HUES64 (cell line): Measurements from ENCODE around the gene RGS14.

Source experiments
- H3K27ac ChIP-seq: 2 replicates; pipeline ENCODE4 v1.7.0; 2013; ENCODE audit warnings: low read depth, low read length, inconsistent platforms
- H3K27me3 ChIP-seq: 2 replicates; pipeline ENCODE4 v1.6.1; 2013; ENCODE audit warnings: mild to moderate bottlenecking, low read length; ENCODE audit not compliant: insufficient read depth
- H3K36me3 ChIP-seq: 2 replicates; pipeline ENCODE4 v1.6.1; 2013; ENCODE audit warnings: mild to moderate bottlenecking, low read length; ENCODE audit not compliant: insufficient read depth
- H3K4me1 ChIP-seq: 2 replicates; pipeline ENCODE4 v1.6.1; 2013; ENCODE audit warnings: mild to moderate bottlenecking, low read length, moderate library complexity; ENCODE audit not compliant: insufficient read depth
- H3K4me3 ChIP-seq: 2 replicates; pipeline ENCODE4 v1.5.1; 2013; ENCODE audit warnings: mild to moderate bottlenecking, low read length, moderate library complexity
- H3K9ac ChIP-seq: 2 replicates; pipeline ENCODE4 v1.6.1; 2013; ENCODE audit warnings: mild to moderate bottlenecking, low read depth, low read length
- H3K9me3 ChIP-seq: 2 replicates; pipeline ENCODE4 v1.6.1; 2013; ENCODE audit warnings: low read depth, low read length; ENCODE audit not compliant: insufficient read depth
- WGBS: fragments of 150-250, 120-280 bp; methylation state at CpG from one replicate; pipeline ENCODE4 v1.1.7; 2013; ENCODE audit warnings: missing lambda C conversion rate; 5-methylcytosine and 5-hydroxymethylcytosine counted together

Gene RGS14

DNA sequence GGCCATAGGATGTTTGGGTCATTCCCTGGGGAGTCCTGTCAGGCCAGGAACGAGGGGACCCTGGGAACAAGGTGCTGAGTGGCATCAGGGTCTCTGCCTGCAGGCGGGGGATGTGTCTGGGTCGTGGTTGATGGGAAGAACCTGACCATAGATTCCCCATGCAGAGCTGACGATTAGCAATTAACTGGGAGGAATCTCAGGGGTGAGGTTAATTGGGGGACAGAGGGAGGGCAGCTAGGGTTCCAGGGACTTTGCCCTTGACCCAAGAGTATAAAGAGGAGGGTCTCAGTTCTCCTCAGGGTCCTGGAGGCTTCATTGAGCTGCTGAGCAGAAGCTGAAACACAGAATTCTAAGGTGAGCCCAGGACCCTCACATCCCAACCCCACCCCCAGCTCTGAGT, 26.4 kb downstream of the RGS14 start, which contains the start of gene SLC34A1:
Gene SLC34A1, plus strand, starts transcription at position 301 of the 400 bp plus-strand sequence. CDS start 1,308 bp downstream, outside the sequence.
- WGBS: 79% methylated on average over 4 of the region's 4 CpGs
- no peaks in the 10 kb centered on the region for H3K9me3 ChIP-seq
- no peaks in the 10 kb centered on the region for H3K4me1 ChIP-seq
- no peaks in the 10 kb centered on the region for H3K36me3 ChIP-seq
- H3K27ac ChIP-seq: no peak within 1 kb of the TSS
- H3K27me3 ChIP-seq: peaks cover 8% of the 10 kb centered on the region; the same call in 1 of the 2 replicates
- no peak within 1 kb of the TSS for H3K4me3 ChIP-seq
- no peak within 1 kb of the TSS for H3K9ac ChIP-seq

DNA sequence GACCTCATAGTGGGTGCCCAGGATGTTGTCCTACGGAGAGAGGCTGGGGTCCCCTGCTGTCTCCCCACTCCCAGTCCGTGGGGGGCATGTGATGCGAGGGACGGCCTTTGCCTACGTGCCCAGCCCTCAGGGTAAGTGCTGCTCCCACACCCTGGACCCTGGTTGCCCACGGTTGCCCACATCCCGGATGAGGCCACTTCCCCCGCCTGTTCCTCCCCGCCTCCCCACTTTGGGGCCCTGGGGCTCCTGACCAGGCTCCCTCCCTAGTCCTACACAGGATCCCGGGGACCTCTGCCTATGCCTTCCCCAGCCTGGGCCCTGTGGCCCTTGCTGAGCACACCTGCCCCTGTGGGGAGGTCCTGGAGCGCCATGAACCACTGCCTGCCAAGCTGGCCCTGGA, 28.0 kb downstream of the RGS14 start:
- Histone ChIP-seq H3K36me3 (no peaks in the 10 kb centered on the region), H3K9me3 (no peaks in the 10 kb centered on the region), H3K4me3 (no peak overlapping the region), H3K9ac (no peak overlapping the region), H3K27ac (no peak overlapping the region), H3K27me3 (peaks cover 20% of the 10 kb centered on the region), H3K4me1 (no peaks in the 10 kb centered on the region; the same call in 1 of the 2 replicates)
- 88% methylated on average over 11 of the region's 11 CpGs for WGBS

DNA sequence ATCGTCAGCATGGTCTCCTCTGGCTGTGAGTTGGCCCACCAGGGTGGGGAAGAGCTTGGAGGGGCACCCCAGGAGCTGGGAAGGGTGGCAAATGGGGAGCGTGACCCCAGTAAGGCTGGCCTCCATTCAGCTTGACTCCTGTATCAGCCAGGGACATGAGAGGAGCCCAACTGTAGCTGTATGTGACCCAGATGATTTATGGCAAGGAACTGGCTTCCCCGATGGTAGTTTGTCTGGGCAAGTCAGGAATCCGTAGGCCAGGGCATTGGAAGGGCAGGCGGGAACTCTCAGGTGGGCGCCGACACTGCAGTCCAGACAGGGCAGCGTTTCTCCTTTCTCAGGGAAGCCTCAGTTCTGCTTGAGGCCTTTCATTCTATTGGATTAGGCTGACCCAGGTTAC, 28.8 kb downstream of the RGS14 start:
- Histone ChIP-seq H3K9me3 (no peaks in the 10 kb centered on the region), H3K9ac (no peak overlapping the region), H3K36me3 (no peaks in the 10 kb centered on the region), H3K4me3 (no peak overlapping the region), H3K27ac (no peak overlapping the region), H3K4me1 (no peaks in the 10 kb centered on the region; the same call in 1 of the 2 replicates), H3K27me3 (peaks cover 20% of the 10 kb centered on the region)
- 90% methylated on average over 8 of the region's 8 CpGs for WGBS

DNA sequence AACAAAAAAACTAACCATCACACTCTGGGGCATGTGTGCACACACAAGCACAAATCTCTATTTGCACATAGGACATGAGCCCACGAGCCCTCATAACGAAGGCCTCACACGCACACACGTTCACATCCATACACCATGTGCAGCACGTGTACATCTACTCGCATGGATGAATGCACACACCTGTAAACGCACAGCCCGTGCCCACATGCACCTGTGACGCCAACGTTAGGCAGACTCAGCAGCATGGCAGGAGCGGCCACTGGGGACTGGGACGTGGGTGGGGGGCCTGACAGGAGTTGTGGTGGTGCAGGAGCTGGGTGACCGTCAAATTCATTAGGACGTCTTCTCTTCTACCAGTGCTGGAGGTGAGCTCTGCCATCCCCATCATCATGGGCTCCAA, 29.7 kb downstream of the RGS14 start:
- Histone ChIP-seq H3K4me1 (no peaks in the 10 kb centered on the region; the same call in 1 of the 2 replicates), H3K9ac (no peak overlapping the region), H3K27ac (no peak overlapping the region), H3K27me3 (peaks cover 20% of the 10 kb centered on the region), H3K9me3 (no peaks in the 10 kb centered on the region), H3K36me3 (no peaks in the 10 kb centered on the region), H3K4me3 (no peak overlapping the region)
- 92% methylated on average over 14 of the region's 14 CpGs for WGBS

DNA sequence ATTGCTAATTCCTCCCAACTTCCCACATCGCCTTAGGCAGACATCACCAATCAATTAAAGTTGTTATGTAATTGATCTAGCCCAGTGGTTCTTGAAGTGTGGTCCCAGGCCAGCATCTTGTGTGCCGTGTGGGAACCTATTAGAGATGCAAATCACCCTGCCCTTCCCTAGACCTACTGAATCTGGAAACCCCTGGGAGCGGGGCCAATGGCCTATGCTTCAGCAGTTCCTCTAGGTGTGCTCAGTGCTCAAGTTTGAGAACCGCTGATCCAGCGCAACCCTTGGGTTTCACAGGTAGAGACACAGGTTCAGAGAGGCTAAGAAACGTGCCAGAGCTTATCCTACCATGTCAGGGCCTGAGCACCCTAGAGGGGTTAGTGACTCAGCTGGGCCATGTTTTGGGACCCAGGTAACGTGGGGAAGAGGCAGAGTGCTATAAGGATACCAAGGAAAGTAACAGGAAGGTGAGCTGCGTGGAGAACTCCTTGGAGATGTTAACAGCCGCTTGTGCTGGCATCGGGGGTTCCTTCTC, 30.9 kb downstream of the RGS14 start:
- no peak overlapping the region for H3K27ac ChIP-seq
- H3K27me3 ChIP-seq: peaks cover 20% of the 10 kb centered on the region
- no peak overlapping the region for H3K9ac ChIP-seq
- no peak overlapping the region for H3K4me3 ChIP-seq
- no peaks in the 10 kb centered on the region for H3K36me3 ChIP-seq
- WGBS: 83% methylated on average over 10 of the region's 10 CpGs
- H3K4me1 ChIP-seq: no peaks in the 10 kb centered on the region; the same call in 1 of the 2 replicates
- no peaks in the 10 kb centered on the region for H3K9me3 ChIP-seq

DNA sequence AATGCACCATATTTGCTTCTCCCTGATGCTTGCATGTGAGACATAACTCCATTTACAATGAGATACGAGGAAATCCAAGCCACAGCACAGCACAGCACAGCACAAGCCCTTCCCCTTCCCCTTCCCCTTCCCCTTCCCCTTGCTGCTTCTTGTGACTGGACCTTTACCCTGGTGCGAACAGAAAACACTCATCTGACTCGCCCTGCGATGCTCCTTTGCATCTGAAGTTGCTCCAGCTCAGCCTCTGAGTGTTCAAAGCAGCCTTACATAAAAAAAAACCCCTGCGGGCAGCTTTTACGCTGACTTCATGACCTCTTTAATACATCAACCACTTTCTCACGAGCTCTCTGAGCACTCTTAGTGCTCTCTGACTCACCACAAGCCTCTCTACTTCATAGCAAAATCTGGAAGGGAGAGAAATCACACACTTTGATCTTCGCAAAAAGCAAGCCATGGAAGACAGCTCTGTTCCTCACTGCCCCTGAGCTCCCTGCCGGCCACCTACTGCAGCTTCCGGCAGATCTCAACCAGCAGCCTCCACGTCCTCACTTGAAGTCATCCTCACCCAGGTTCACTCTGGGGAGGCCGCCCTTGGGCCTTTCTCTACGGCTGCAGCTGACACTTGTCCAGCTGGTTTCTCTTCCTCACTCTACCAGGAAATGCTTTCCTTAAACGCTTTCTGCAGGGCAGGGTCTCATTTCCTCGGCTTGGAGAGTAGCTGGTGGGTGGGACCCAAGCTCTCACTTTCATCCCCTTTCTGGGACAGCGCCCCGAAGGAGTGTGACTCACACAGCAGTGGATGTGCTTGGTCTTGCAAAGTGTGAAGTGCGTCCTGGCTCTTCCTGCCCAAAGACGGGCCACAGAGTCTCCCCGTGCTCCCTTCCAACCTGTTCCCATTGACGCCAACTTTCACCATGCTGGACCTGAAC, 31.8 kb downstream of the RGS14 start:
- no peaks in the 10 kb centered on the region for H3K9me3 ChIP-seq
- no peaks in the 10 kb centered on the region; the same call in 1 of the 2 replicates for H3K4me1 ChIP-seq
- H3K9ac ChIP-seq: no peak overlapping the region
- no peak overlapping the region for H3K4me3 ChIP-seq
- H3K36me3 ChIP-seq: no peaks in the 10 kb centered on the region
- H3K27me3 ChIP-seq: peaks cover 18% of the 10 kb centered on the region
- H3K27ac ChIP-seq: no peak overlapping the region
- 50% methylated on average over 21 of the region's 21 CpGs for WGBS

DNA sequence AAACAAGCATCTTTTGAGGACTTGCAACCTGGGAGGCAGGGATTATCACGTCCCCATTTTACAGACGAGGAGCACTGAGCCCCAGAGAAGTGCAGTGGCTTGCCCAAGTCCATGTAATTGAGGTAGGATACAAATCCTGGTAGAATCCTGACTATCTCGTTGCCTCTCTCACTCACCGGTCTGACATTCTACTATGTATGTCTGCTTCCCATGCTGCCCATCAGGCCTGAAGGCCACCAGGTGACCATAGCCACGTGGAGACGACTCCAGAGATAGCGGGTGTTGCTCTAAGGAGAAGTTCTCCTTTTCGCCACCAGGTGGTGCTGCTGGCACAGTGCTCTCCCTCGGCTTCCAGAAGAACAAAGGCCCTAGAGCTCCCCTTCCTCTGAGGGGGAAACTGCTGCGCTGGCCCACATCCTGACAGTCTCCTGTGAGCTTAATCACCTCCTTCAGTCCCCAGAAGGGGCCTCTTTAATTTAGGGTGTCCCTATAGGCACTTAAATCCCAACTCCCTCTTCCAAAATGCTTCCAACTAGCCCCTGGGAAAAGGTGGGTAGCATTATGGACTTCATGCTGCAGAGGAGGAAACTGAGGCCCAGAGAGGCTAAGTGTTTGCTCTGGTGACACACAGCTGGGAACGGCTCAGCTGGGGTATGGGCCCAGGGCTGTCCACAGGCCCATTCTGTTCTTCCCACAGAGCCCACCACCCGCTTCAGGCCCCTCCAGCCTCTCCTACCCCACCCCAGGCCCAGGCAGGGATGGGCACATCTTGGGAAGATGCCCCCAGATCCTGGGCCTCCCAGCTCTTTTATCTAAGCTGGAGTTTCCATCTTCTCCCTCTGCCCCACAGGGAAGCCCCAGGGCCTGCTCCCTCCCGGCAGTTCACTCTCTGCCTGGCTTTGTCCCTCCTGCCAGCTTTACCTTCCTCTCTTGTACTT, 32.9 kb downstream of the RGS14 start:
- H3K27ac ChIP-seq: no peak overlapping the region

DNA sequence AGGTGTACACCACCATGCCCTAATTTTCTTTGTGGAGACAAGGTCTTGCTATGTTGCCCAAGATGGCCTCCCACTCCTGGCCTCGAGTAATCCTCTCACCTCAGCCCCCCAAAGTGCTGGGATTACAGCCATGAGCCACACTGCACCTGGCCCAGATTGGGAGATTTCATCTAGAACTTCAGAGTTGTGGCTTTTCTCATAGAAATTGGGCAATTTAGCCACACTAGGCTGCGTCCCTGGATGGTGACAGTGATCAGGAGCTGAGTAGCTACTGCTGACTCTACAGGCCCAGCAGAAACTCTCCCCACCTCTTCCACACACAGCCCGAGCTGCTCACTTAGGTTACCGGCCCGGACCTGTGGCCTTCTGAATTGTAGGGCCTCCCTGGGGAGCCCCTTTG, 35.0 kb downstream of the RGS14 start:
- Histone ChIP-seq H3K27ac (no peak overlapping the region), H3K36me3 (no peaks in the 10 kb centered on the region), H3K27me3 (peaks cover 18% of the 10 kb centered on the region), H3K4me1 (no peaks in the 10 kb centered on the region; the same call in 1 of the 2 replicates), H3K9me3 (no peaks in the 10 kb centered on the region), H3K4me3 (no peak overlapping the region), H3K9ac (no peak overlapping the region)
- 66% methylated on average over 5 of the region's 5 CpGs for WGBS

More for the DNA sequence above, 32.9 kb downstream of the RGS14 start:
- Histone ChIP-seq H3K9ac (no peak overlapping the region), H3K27me3 (peaks cover 18% of the 10 kb centered on the region), H3K4me1 (no peaks in the 10 kb centered on the region; the same call in 1 of the 2 replicates), H3K9me3 (no peaks in the 10 kb centered on the region), H3K36me3 (no peaks in the 10 kb centered on the region), H3K4me3 (no peak overlapping the region)
- WGBS: 37% methylated on average over 13 of the region's 13 CpGs

DNA sequence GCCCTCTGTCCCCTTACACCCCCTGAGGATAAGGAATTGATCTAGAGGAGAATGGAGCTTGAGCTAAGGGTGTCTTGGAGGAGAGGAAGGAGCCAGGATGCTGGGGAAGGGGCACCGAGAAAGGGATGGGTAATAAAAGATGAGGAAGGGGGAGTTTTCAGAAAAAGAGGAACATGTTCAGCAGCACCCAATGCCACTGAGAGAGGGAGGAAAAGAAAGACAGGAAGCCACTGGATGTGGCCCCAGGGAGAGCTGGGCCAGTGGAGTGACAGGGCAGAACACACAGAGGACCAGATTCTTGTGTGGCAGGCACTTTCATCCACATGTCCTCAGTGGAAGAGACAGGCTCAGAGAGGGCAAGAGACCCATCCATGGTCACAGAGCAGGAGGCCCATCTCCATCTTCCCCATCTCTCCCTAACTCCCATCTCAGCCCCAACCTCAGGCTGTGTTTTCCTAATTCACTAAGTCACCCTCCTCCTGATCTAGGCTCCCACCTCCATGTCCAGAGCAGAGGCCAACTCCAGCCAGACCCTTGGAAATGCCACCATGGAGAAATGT, 35.6 kb downstream of the RGS14 start:
- H3K4me3 ChIP-seq: no peak overlapping the region
- H3K4me1 ChIP-seq: no peaks in the 10 kb centered on the region; the same call in 1 of the 2 replicates
- H3K9me3 ChIP-seq: no peaks in the 10 kb centered on the region
- 83% methylated on average over 1 of the region's 1 CpG for WGBS
- H3K36me3 ChIP-seq: no peaks in the 10 kb centered on the region
- H3K9ac ChIP-seq: no peak overlapping the region
- peaks cover 18% of the 10 kb centered on the region for H3K27me3 ChIP-seq
- no peak overlapping the region for H3K27ac ChIP-seq

DNA sequence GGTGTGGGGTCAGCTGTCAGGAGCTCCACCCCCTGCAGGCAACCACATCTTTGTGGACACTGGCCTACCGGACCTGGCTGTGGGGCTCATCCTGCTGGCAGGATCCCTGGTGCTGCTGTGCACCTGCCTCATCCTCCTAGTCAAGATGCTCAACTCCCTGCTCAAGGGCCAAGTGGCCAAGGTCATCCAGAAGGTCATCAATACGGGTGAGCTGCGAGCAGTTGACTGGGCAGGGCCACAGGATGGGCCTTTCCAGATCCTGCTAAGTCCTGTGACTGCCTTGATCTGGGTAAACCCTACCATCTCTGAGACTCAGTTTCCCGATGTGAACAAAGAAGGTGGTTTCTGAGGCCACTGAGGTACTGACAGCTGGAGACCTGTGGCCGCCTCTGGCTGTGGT, 36.3 kb downstream of the RGS14 start:
- peaks cover 14% of the 10 kb centered on the region for H3K27me3 ChIP-seq
- H3K9ac ChIP-seq: no peak overlapping the region
- no peaks in the 10 kb centered on the region; the same call in 1 of the 2 replicates for H3K4me1 ChIP-seq
- H3K9me3 ChIP-seq: no peaks in the 10 kb centered on the region
- WGBS: 75% methylated on average over 5 of the region's 5 CpGs
- H3K27ac ChIP-seq: no peak overlapping the region
- H3K4me3 ChIP-seq: no peak overlapping the region
- no peaks in the 10 kb centered on the region for H3K36me3 ChIP-seq
